ENCODE results near the gene KCNC3. TPM values are rescaled to one million over a fixed set of nuclear protein-coding genes. Genes with fewer than 3 reads are reported as not detected.

KCNC3 gene
- total RNA-seq, 1 donor from 2014 or later: 19.8 TPM

GRCh38 chr19:50280983-50281382 is 48.2 kb downstream of the KCNC3 start:
- Mint-ChIP-seq H3K4me1 (ENCODE audit: low read depth) (no peaks in the 10 kb centered on the region), H3K27ac (no peak overlapping the region), H3K36me3 (ENCODE audit: insufficient read depth) (peaks cover 41% of the 10 kb centered on the region), H3K27me3 (no peaks in the 10 kb centered on the region), H3K4me3 (ENCODE audit: low read depth) (no peak overlapping the region), H3K9me3 (ENCODE audit: low read depth) (peaks cover 10% of the 10 kb centered on the region)
- TF ChIP-seq, protein P1, sequence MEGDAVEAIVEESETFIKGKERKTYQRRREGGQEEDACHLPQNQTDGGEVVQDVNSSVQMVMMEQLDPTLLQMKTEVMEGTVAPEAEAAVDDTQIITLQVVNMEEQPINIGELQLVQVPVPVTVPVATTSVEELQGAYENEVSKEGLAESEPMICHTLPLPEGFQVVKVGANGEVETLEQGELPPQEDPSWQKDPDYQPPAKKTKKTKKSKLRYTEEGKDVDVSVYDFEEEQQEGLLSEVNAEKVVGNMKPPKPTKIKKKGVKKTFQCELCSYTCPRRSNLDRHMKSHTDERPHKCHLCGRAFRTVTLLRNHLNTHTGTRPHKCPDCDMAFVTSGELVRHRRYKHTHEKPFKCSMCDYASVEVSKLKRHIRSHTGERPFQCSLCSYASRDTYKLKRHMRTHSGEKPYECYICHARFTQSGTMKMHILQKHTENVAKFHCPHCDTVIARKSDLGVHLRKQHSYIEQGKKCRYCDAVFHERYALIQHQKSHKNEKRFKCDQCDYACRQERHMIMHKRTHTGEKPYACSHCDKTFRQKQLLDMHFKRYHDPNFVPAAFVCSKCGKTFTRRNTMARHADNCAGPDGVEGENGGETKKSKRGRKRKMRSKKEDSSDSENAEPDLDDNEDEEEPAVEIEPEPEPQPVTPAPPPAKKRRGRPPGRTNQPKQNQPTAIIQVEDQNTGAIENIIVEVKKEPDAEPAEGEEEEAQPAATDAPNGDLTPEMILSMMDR (IDR thresholded peaks at IDR 0.05; ENCODE audit: unreplicated experiment): no peak
- DNase-seq (ENCODE audit: low spot score, unreplicated experiment): no peak

DNA sequence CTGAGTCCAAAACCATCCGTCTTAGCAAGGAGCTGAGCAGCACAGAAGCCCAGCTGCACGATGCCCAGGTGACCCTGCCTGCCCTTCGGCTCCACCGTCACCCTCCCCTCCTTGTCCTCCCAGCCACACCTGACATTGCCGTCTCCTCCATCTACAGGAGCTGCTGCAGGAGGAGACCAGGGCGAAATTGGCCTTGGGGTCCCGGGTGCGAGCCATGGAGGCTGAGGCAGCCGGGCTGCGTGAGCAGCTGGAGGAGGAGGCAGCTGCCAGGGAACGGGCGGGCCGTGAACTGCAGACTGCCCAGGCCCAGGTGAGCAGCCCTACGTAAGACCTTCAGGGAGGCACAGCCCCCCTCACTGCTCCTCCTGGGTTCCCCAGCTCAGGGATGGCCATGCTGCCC is 49.1 kb downstream of the KCNC3 start:
- Mint-ChIP-seq H3K36me3 (ENCODE audit: insufficient read depth) (peaks cover 33% of the 10 kb centered on the region), H3K27me3 (no peaks in the 10 kb centered on the region), H3K4me1 (ENCODE audit: low read depth) (no peaks in the 10 kb centered on the region), H3K4me3 (ENCODE audit: low read depth) (no peak overlapping the region), H3K9me3 (ENCODE audit: low read depth) (peaks cover 1% of the 10 kb centered on the region), H3K27ac (no peak overlapping the region)
- no peak for DNase-seq (ENCODE audit: low spot score, unreplicated experiment)
- TF ChIP-seq, protein P1 (IDR thresholded peaks at IDR 0.05; ENCODE audit: unreplicated experiment): no peak

- H3K4me3 Mint-ChIP-seq (ENCODE audit: low read depth): no peak overlapping the region
- H3K36me3 Mint-ChIP-seq (ENCODE audit: insufficient read depth): peaks cover 21% of the 10 kb centered on the region
- TF ChIP-seq, protein P1 (IDR thresholded peaks at IDR 0.05; ENCODE audit: unreplicated experiment): no peak
- no peak for DNase-seq (ENCODE audit: low spot score, unreplicated experiment)
- H3K4me1 Mint-ChIP-seq (ENCODE audit: low read depth): no peaks in the 10 kb centered on the region
- no peaks in the 10 kb centered on the region for H3K27me3 Mint-ChIP-seq
- H3K9me3 Mint-ChIP-seq (ENCODE audit: low read depth): no peaks in the 10 kb centered on the region
- no peak overlapping the region for H3K27ac Mint-ChIP-seq
Observed at GRCh38 chr19:50277966-50278580, 51.1 kb downstream of the KCNC3 start.

GRCh38 chr19:50276370-50277063 is 52.7 kb downstream of the KCNC3 start:
- Mint-ChIP-seq H3K9me3 (ENCODE audit: low read depth) (no peaks in the 10 kb centered on the region), H3K27me3 (no peaks in the 10 kb centered on the region), H3K4me1 (ENCODE audit: low read depth) (no peaks in the 10 kb centered on the region), H3K36me3 (ENCODE audit: insufficient read depth) (peaks cover 23% of the 10 kb centered on the region), H3K4me3 (ENCODE audit: low read depth) (no peak overlapping the region), H3K27ac (peak overlapping the region; percentile 78)
- DNase-seq (ENCODE audit: low spot score, unreplicated experiment): no peak
- TF ChIP-seq, protein P1 (IDR thresholded peaks at IDR 0.05; ENCODE audit: unreplicated experiment): no peak

DNA sequence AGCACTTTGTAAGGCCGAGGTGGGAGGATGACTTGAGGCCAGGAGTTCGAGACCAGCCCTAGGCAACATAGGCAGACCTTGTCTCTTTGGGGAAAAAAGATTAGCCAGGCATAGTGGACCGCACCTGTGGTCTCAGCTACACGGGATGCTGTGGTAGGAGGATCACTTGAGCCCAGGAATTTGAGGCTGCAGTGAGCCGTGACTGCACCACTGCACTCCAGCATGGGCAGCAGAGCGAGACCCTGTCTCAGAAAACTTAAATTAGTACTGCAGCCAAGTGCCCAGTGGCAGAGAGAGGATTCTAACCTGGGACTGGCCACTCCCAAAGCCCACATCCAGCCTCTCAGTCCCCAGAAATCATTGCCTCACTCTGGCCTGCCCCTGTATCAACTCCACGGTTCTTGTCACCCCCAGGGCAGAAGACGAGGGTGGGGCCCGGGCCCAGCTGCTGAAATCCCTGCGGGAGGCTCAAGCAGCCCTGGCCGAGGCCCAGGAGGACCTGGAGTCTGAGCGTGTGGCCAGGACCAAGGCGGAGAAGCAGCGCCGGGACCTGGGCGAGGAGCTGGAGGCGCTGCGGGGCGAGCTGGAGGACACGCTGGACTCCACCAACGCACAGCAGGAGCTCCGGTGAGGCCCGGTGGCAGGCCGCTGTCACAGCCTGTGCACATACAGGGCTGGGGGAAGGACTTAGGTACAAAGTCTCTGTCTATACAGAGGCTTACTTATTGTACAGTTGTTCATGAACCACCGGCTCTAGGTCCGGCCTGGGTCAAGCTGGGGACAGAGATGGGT is 53.4 kb downstream of the KCNC3 start:
- no peaks in the 10 kb centered on the region for H3K4me1 Mint-ChIP-seq (ENCODE audit: low read depth)
- no peak overlapping the region for H3K4me3 Mint-ChIP-seq (ENCODE audit: low read depth)
- peaks cover 23% of the 10 kb centered on the region for H3K36me3 Mint-ChIP-seq (ENCODE audit: insufficient read depth)
- no peaks in the 10 kb centered on the region for H3K9me3 Mint-ChIP-seq (ENCODE audit: low read depth)
- TF ChIP-seq, protein P1 (IDR thresholded peaks at IDR 0.05; ENCODE audit: unreplicated experiment): no peak
- no peak for DNase-seq (ENCODE audit: low spot score, unreplicated experiment)
- H3K27me3 Mint-ChIP-seq: no peaks in the 10 kb centered on the region
- H3K27ac Mint-ChIP-seq: peak overlapping the region; percentile 78

Data from progenitor cell of endocrine pancreas (in vitro differentiated cells).